ENCODE results near the gene PRAMEF18.
"Not testable (repeated sequence)": the region's sequence is repeated elsewhere in the genome, so short reads cannot be mapped to it uniquely, and the experiment has no call there.

- not testable (repeated sequence) for TF ChIP-seq ZNF274 (IDR thresholded peaks at IDR 0.05; ENCODE audit: low read depth, low read length); YY1 (IDR thresholded peaks at IDR 0.05; ENCODE audit: insufficient read depth, insufficient read length); SUZ12 (IDR thresholded peaks at IDR 0.05; ENCODE audit: extremely low read depth, insufficient read depth, insufficient read length)
Observed at GRCh38 chr1:13234057-13234456, 8.1 kb upstream of the PRAMEF18 start.

Data from NT2/D1 (cell line).